Loucy (cell line): ENCODE measurements around the gene PDGFB.

ENCODE experiments used
- H2AFZ ChIP-seq: fragments of 200-600 bp; sonication (generic); 2 replicates; pipeline ENCODE4 v1.6.0; 2016; ENCODE audit warnings: antibody characterized with exemption, mild to moderate bottlenecking, low read length, moderate library complexity
- H3F3A ChIP-seq: fragments of 200-600 bp; 2 replicates; pipeline ENCODE4 v1.6.0; 2016; ENCODE audit warnings: antibody characterized with exemption, low read depth, mild to moderate bottlenecking
- H3K27me3 ChIP-seq: fragments of 200-600 bp; sonication (generic); 2 replicates; pipeline ENCODE4 v1.6.1; 2014; ENCODE audit warnings: low read length, mild to moderate bottlenecking; ENCODE audit not compliant: insufficient read depth, poor library complexity, severe bottlenecking
- H3K36me3 ChIP-seq: fragments of 200-600 bp; sonication (generic); 2 replicates; pipeline ENCODE4 v1.6.1; 2016; ENCODE audit warnings: low read length; ENCODE audit not compliant: insufficient read depth
- H3K4me1 ChIP-seq: fragments of 200-600 bp; sonication (generic); 2 replicates; pipeline ENCODE4 v1.5.1; 2014; ENCODE audit warnings: low read length, mild to moderate bottlenecking; ENCODE audit not compliant: insufficient read depth, poor library complexity, severe bottlenecking
- H3K4me2 ChIP-seq: fragments of 200-600 bp; sonication (generic); 2 replicates; pipeline ENCODE4 v1.6.0; 2014; ENCODE audit warnings: antibody characterized with exemption, low read length, low read depth, mild to moderate bottlenecking; ENCODE audit not compliant: poor library complexity, severe bottlenecking
- H3K4me3 ChIP-seq: fragments of 200-600 bp; sonication (generic); 2 replicates; pipeline ENCODE4 v1.5.1; 2014; ENCODE audit warnings: low read length, mild to moderate bottlenecking, mixed read lengths; ENCODE audit not compliant: poor library complexity, severe bottlenecking
- H3K79me2 ChIP-seq: fragments of 200-600 bp; sonication (generic); 2 replicates; pipeline ENCODE4 v1.6.1; 2014; ENCODE audit warnings: low read length; ENCODE audit not compliant: insufficient read depth
- H3K9ac ChIP-seq: fragments of 200-600 bp; sonication (generic); 2 replicates; pipeline ENCODE4 v1.6.0; 2014; ENCODE audit warnings: mild to moderate bottlenecking, low read depth, low read length, moderate library complexity; ENCODE audit not compliant: poor library complexity, severe bottlenecking
- H3K9me2 ChIP-seq: fragments of 200-600 bp; sonication (generic); replicated peaks from 2 replicates; pipeline ENCODE4 v1.6.1; 2016; ENCODE audit warnings: low read depth, low read length, mixed read lengths
- H3K9me3 ChIP-seq: fragments of 200-600 bp; sonication (generic); 2 replicates; pipeline ENCODE4 v1.6.1; 2014; ENCODE audit warnings: mild to moderate bottlenecking, antibody characterized with exemption, low read length, low read depth; ENCODE audit not compliant: insufficient read depth
- H4K20me1 ChIP-seq: fragments of 200-600 bp; sonication (generic); 2 replicates; pipeline ENCODE4 v1.6.0; 2014; ENCODE audit warnings: antibody characterized with exemption, low read length, mild to moderate bottlenecking; ENCODE audit not compliant: insufficient read depth, poor library complexity, severe bottlenecking
- EZH2phosphoT487 ChIP-seq: fragments of 200-600 bp; IDR thresholded peaks from 2 replicates; pipeline ENCODE4 v1.6.1; 2018; ENCODE audit warnings: antibody characterized with exemption, mild to moderate bottlenecking, moderate library complexity, borderline replicate concordance
- TF ChIP-seq, protein P1 (sequence below): fragments of 200-600 bp; sonication (generic); conservative IDR thresholded peaks from 2 replicates; pipeline ENCODE4 v1.5.1; 2014; ENCODE audit warnings: mild to moderate bottlenecking, antibody characterized with exemption, low read length

Gene PDGFB

DNA sequence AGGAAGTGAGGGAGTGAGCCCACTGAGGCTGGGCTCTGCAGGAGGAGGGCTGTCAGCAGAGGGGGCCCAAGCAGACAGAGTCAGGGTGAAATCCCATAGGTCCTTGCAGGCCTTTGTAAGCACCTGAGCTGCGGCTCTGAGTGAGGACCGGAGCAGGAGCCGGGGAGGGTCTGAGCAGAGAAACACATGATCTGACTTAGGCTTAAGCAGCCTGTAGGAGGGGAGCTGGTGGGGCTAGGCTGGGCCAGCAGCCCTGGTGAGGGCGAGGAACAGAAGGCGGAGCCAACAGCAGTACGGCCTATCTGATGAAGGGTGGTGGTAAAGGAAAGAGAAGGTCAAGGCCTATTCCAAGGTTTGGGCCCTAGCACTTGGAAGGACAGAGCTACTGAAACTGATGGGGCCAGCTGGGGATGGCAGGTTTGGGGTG is 65.4 kb downstream of the PDGFB start:
- Histone ChIP-seq H3K9me3 (no peaks in the 10 kb centered on the region), H3K27me3 (no peaks in the 10 kb centered on the region), H4K20me1 (no peaks in the 10 kb centered on the region), H3K9ac (no peak overlapping the region), H3K4me2 (no peak overlapping the region), H3K36me3 (no peaks in the 10 kb centered on the region), H3K79me2 (no peaks in the 10 kb centered on the region), H2AFZ (no peak overlapping the region), H3K9me2 (no peaks in the 10 kb centered on the region), H3F3A (no peaks in the 10 kb centered on the region), H3K4me1 (peaks cover 6% of the 10 kb centered on the region), H3K4me3 (no peak overlapping the region)
- TF ChIP-seq, protein P1, sequence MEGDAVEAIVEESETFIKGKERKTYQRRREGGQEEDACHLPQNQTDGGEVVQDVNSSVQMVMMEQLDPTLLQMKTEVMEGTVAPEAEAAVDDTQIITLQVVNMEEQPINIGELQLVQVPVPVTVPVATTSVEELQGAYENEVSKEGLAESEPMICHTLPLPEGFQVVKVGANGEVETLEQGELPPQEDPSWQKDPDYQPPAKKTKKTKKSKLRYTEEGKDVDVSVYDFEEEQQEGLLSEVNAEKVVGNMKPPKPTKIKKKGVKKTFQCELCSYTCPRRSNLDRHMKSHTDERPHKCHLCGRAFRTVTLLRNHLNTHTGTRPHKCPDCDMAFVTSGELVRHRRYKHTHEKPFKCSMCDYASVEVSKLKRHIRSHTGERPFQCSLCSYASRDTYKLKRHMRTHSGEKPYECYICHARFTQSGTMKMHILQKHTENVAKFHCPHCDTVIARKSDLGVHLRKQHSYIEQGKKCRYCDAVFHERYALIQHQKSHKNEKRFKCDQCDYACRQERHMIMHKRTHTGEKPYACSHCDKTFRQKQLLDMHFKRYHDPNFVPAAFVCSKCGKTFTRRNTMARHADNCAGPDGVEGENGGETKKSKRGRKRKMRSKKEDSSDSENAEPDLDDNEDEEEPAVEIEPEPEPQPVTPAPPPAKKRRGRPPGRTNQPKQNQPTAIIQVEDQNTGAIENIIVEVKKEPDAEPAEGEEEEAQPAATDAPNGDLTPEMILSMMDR, result no peak
- no peak for TF ChIP-seq EZH2phosphoT487

DNA sequence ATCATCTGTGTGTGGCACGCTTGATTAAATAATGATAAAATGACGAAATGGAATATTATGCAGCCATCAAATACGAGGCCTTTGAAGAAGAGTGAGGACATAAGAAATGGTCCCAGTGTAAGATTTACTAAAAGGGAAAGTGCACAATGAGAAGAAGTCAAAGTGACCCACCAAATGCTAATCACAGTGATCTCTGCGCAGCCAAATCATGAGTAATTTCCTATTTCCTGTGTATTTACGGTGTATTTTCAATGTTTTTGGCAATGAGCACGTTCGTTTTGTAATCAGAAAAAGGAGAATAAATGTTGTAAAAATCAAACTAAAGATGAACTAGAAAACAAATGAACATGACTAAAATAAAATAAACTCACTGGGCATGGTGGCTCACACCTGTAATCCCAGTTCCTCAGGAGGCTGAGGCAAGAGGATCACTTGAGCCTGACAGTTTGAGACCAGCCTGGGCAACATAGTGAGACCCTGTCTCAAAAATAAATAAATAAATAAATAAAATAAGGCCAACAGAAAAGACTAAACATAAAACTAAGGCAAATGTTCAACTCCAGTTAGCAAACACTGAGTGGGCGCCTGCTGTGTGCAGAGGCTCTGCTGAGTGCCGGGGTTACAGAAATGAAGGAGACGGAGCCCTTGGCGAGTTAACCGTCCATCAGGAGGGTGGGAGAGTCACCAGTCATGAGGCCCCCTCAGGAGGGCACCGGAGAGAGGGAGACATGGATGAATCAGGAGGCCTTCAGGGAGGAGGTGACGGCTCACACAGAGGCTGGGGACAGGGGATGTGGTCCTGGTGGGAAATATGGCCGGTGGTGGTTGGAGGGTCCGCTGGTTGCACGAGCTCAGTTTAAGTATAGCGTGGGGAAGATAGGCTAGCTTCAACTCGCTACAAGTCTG is 66.3 kb downstream of the PDGFB start:
- Histone ChIP-seq H3K4me2 (no peak overlapping the region), H3K4me1 (peaks cover 15% of the 10 kb centered on the region), H3K36me3 (no peaks in the 10 kb centered on the region), H2AFZ (no peak overlapping the region), H3K9ac (no peak overlapping the region), H4K20me1 (no peaks in the 10 kb centered on the region), H3K9me3 (no peaks in the 10 kb centered on the region), H3K27me3 (no peaks in the 10 kb centered on the region), H3F3A (no peaks in the 10 kb centered on the region), H3K4me3 (no peak overlapping the region), H3K79me2 (no peaks in the 10 kb centered on the region), H3K9me2 (no peaks in the 10 kb centered on the region)
- TF ChIP-seq EZH2phosphoT487, result no peak
- TF ChIP-seq, protein P1, result no peak

DNA sequence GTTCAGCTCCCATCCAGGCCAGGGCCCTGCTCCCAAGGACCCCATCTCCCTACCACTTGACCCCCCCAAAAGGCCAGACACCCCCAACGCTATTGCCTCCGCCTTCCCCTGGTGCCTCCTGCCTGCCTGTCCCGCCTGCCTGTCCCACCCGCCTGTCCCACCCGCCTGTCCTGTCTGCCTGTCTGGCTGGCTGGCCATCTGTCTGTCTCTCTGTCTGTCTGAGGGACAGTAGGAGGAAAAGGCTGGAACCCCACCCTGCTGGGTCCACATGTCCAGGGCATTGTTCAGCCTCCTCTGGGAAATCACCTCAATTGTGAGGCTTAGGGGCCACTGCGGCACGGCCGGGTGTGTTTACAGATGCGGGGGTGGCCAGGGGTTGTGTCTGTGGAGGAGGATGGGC is 67.0 kb downstream of the PDGFB start:
- no peaks in the 10 kb centered on the region for H4K20me1 ChIP-seq
- H2AFZ ChIP-seq, result no peak overlapping the region
- H3K27me3 ChIP-seq, result no peaks in the 10 kb centered on the region
- no peaks in the 10 kb centered on the region for H3K79me2 ChIP-seq
- no peak for TF ChIP-seq EZH2phosphoT487
- TF ChIP-seq, protein P1, result no peak
- no peaks in the 10 kb centered on the region for H3K9me3 ChIP-seq
- H3K9ac ChIP-seq, result no peak overlapping the region
- no peak overlapping the region for H3K4me3 ChIP-seq
- H3K9me2 ChIP-seq, result no peaks in the 10 kb centered on the region
- H3K36me3 ChIP-seq, result no peaks in the 10 kb centered on the region
- no peaks in the 10 kb centered on the region for H3F3A ChIP-seq
- peaks cover 15% of the 10 kb centered on the region for H3K4me1 ChIP-seq
- no peak overlapping the region for H3K4me2 ChIP-seq
